MM.1S (cell line): ENCODE data around the gene LHX4.

Experiments used
- DNase-seq: peaks from one replicate; pipeline ENCODE4 v3.0.0-alpha.2; 2015
- H2AFZ ChIP-seq: fragments of 300-600 bp; sonication (generic); 2 replicates; pipeline ENCODE4 v1.6.0; 2016; ENCODE audit warnings: antibody characterized with exemption, low read length
- H3F3A ChIP-seq: fragments of 300-600 bp; sonication (generic); 2 replicates; pipeline ENCODE4 v1.6.1; 2016; ENCODE audit warnings: mild to moderate bottlenecking, antibody characterized with exemption, low read length, moderate library complexity, mixed read lengths; ENCODE audit not compliant: insufficient read depth
- H3K27ac ChIP-seq: fragments of 300-600 bp; sonication (generic); 2 replicates; pipeline ENCODE4 v1.5.1; 2016; ENCODE audit warnings: mild to moderate bottlenecking, low read length
- H3K27me3 ChIP-seq: fragments of 300-600 bp; sonication (generic); replicated peaks from 2 replicates; pipeline ENCODE4 v1.6.0; 2016; ENCODE audit warnings: low read length; ENCODE audit not compliant: insufficient read depth
- H3K36me3 ChIP-seq: fragments of 300-600 bp; sonication (generic); replicated peaks from 2 replicates; pipeline ENCODE4 v1.6.1; 2016; ENCODE audit warnings: mild to moderate bottlenecking, low read length, mixed read lengths; ENCODE audit not compliant: insufficient read depth
- H3K4me1 ChIP-seq: fragments of 300-600 bp; sonication (generic); 2 replicates; pipeline ENCODE4 v1.6.1; 2016; ENCODE audit warnings: low read length, mixed read lengths
- H3K4me2 ChIP-seq: fragments of 300-600 bp; sonication (generic); 2 replicates; pipeline ENCODE4 v1.6.0; 2016; ENCODE audit warnings: low read depth, low read length
- H3K4me3 ChIP-seq: fragments of 300-600 bp; sonication (generic); 2 replicates; pipeline ENCODE4 v1.5.1; 2016; ENCODE audit warnings: low read length, mixed read lengths
- H3K79me2 ChIP-seq: fragments of 300-600 bp; sonication (generic); 2 replicates; pipeline ENCODE4 v1.6.1; 2016; ENCODE audit warnings: mixed run types, low read length, mixed read lengths
- H3K9ac ChIP-seq: fragments of 300-600 bp; sonication (generic); 2 replicates; pipeline ENCODE4 v1.6.1; 2016; ENCODE audit warnings: low read length, mixed read lengths
- H3K9me2 ChIP-seq: fragments of 300-600 bp; sonication (generic); replicated peaks from 2 replicates; pipeline ENCODE4 v1.6.1; 2016; ENCODE audit warnings: mild to moderate bottlenecking, low read length, mixed read lengths; ENCODE audit not compliant: insufficient read depth
- H3K9me3 ChIP-seq: fragments of 300-600 bp; sonication (generic); replicated peaks from 2 replicates; pipeline ENCODE4 v1.6.1; 2016; ENCODE audit warnings: mild to moderate bottlenecking, low read length, mixed read lengths; ENCODE audit not compliant: insufficient read depth
- H4K20me1 ChIP-seq: fragments of 300-600 bp; sonication (generic); 2 replicates; pipeline ENCODE4 v1.6.1; 2016; ENCODE audit warnings: mild to moderate bottlenecking, low read length, moderate library complexity, mixed read lengths; ENCODE audit not compliant: insufficient read depth
- EZH2 ChIP-seq: fragments of 300-600 bp; sonication (generic); optimal IDR thresholded peaks from 2 replicates; pipeline ENCODE3; 2017; ENCODE audit warnings: low read depth, mild to moderate bottlenecking, antibody characterized with exemption, low read length, mixed read lengths
- EZH2phosphoT487 ChIP-seq: fragments of 300-600 bp; sonication (generic); IDR thresholded peaks from 2 replicates; pipeline ENCODE4 v1.6.1; 2018; ENCODE audit warnings: antibody characterized with exemption, low read length
- TF ChIP-seq, protein P1 (sequence below): fragments of 300-600 bp; sonication (generic); IDR thresholded peaks from 2 replicates; pipeline ENCODE4 v1.5.1; 2016; ENCODE audit warnings: antibody characterized with exemption, low read length, mixed read lengths

The LHX4 gene

DNA sequence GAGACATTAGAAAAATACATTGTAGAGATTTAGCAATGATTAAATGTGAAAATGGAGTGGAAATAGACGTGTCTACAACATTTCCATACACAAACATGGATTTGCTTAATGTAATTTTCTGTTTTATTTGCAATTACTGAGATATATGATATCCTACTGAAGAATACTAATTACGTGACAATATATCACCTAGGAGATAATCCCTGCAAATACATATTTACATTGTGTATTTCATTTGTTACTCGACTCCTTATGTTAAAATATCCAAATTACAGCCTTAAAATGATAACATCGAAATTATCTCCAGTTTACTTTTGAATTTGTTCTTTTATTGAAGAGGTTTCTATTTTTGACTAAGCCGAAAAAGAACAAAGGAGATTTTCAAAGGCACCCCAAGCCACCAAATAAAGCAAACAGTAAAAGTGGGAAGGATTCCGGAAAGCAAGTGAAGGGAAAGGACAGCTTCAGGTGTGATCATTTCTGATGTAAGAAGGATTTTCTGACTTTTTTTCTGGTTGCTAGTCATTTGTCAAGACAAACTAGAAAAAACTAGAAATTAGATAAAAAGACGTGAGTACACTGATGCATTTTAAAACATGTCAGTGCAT is 7.9 kb downstream of the LHX4 start:
- Histone ChIP-seq H3K9me2 (no peaks in the 10 kb centered on the region), H3K36me3 (no peaks in the 10 kb centered on the region), H3K9me3 (no peaks in the 10 kb centered on the region), H3K4me3 (no peak overlapping the region), H3K27ac (no peak overlapping the region), H3K4me1 (no peaks in the 10 kb centered on the region), H3K79me2 (no peaks in the 10 kb centered on the region), H3K9ac (no peak overlapping the region), H4K20me1 (no peaks in the 10 kb centered on the region), H2AFZ (no peak overlapping the region), H3F3A (no peaks in the 10 kb centered on the region), H3K27me3 (peaks cover 66% of the 10 kb centered on the region), H3K4me2 (no peak overlapping the region)
- DNase-seq: no peak
- TF ChIP-seq EZH2phosphoT487 (no peak), EZH2 (no peak)
- TF ChIP-seq, protein P1, sequence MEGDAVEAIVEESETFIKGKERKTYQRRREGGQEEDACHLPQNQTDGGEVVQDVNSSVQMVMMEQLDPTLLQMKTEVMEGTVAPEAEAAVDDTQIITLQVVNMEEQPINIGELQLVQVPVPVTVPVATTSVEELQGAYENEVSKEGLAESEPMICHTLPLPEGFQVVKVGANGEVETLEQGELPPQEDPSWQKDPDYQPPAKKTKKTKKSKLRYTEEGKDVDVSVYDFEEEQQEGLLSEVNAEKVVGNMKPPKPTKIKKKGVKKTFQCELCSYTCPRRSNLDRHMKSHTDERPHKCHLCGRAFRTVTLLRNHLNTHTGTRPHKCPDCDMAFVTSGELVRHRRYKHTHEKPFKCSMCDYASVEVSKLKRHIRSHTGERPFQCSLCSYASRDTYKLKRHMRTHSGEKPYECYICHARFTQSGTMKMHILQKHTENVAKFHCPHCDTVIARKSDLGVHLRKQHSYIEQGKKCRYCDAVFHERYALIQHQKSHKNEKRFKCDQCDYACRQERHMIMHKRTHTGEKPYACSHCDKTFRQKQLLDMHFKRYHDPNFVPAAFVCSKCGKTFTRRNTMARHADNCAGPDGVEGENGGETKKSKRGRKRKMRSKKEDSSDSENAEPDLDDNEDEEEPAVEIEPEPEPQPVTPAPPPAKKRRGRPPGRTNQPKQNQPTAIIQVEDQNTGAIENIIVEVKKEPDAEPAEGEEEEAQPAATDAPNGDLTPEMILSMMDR: no peak

DNA sequence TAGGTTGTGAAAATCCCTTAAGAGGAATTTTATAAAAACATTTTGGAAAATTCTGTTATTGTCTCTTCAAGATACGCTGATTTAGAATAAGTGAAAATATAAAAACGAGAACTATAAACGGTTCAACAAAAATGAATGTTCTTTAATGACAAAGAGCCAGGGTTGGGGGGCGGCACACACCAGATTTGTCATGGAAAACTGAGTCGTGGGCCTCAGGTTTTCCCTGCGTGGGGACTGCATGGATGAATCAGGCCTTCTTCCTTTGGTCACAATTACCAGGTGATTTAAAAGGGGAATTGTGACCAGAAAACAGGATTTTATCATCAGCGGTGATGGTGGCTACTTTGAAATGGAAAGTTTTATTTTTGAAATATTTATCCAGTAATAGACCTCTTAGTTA is 8.6 kb downstream of the LHX4 start:
- H3K9me3 ChIP-seq: no peaks in the 10 kb centered on the region
- no peaks in the 10 kb centered on the region for H4K20me1 ChIP-seq
- no peaks in the 10 kb centered on the region for H3K9me2 ChIP-seq
- H3K27me3 ChIP-seq: peaks cover 59% of the 10 kb centered on the region
- H3K27ac ChIP-seq: no peak overlapping the region
- TF ChIP-seq, protein P1: no peak
- TF ChIP-seq EZH2phosphoT487 (no peak), EZH2 (no peak)
- no peaks in the 10 kb centered on the region for H3K79me2 ChIP-seq
- no peaks in the 10 kb centered on the region for H3F3A ChIP-seq
- H3K4me2 ChIP-seq: no peak overlapping the region
- no peak overlapping the region for H3K9ac ChIP-seq
- no peaks in the 10 kb centered on the region for H3K36me3 ChIP-seq
- H3K4me3 ChIP-seq: no peak overlapping the region
- DNase-seq: no peak
- no peak overlapping the region for H2AFZ ChIP-seq
- no peaks in the 10 kb centered on the region for H3K4me1 ChIP-seq

DNA sequence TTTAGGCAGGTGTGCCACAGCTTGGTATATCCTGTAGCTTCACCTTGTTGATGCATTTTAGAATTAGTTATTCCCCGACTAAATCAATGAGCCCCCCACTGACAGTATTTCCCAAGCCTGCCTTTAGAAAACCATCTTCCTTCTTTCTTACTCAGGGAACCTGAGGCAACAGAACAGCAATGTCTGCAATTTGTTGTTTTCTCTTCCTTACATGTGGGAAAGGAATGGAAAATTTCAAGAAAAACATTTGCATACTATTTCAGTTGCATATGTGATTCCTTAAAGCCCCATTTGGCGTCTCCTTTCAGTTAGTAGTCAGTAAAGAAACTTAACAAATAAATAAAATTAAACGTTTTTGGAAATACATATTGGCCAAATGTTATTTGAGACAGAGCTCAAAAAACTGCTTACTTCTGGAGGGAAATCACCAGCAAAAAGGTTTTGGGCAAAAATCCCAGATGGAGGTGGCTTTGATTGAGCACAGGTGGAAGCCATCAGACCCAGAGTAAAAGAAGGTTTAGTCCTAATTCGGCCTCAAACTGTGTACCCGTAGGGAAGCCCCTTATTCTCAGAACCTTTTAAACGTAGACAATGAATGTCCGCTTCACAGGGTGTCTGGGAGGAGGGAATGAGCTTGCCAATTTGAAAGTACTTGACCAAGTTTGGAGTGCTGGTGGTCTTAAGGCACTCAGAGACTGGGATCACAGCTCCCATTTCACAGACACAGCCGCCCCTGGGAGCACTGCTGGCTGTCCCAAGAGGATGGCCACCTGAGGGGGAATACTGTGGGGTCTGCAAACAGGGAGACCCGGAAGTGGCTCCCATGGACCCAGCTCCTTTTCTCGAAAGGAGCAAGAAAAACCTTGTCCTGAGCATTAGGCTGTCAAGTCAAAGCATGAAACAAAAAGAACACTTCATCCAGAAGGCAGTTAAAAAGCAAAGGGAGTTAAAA is 9.4 kb downstream of the LHX4 start:
- Histone ChIP-seq H4K20me1 (no peaks in the 10 kb centered on the region), H3K27me3 (peaks cover 53% of the 10 kb centered on the region), H3K9me2 (no peaks in the 10 kb centered on the region), H3F3A (no peaks in the 10 kb centered on the region), H3K4me3 (no peak overlapping the region), H3K36me3 (no peaks in the 10 kb centered on the region), H3K4me2 (no peak overlapping the region), H3K27ac (no peak overlapping the region), H3K79me2 (no peaks in the 10 kb centered on the region), H3K9ac (no peak overlapping the region), H2AFZ (no peak overlapping the region), H3K4me1 (no peaks in the 10 kb centered on the region), H3K9me3 (no peaks in the 10 kb centered on the region)
- TF ChIP-seq, protein P1: no peak
- TF ChIP-seq EZH2: no peak
- no peak for TF ChIP-seq EZH2phosphoT487
- no peak for DNase-seq
